PC-9 (cell line): ENCODE results near the gene ST13. TPM values are rescaled to one million over a fixed set of nuclear protein-coding genes. Genes with fewer than 3 reads are reported as not detected.
"Not testable (repeated sequence)": the region's sequence is repeated elsewhere in the genome, so short reads cannot be mapped to it uniquely, and the experiment has no call there.

Experiments
- BruUV-seq: library from RNA; stranded (reverse); fragments of 400-500 nt; replicated peaks from 2 replicates; lab custom pipeline; 2021; lab: Mats Ljungman, UMichigan
- CTCF ChIA-PET: fragments of 300-600 bp; sonication (Branson Sonifier 250); formaldehyde crosslinking; loops from one replicate; lab custom pipeline; 2022; ENCODE audit warnings: antibody characterized with exemption; lab: Charles Lee
- POLR2A ChIA-PET: fragments of 300-600 bp; sonication (Branson Sonifier 250); formaldehyde crosslinking; loops from one replicate; lab custom pipeline; 2022; ENCODE audit warnings: antibody characterized with exemption; ENCODE audit not compliant: unreplicated experiment; lab: Charles Lee
- DNase-seq, 2 experiments: peaks; one replicate each; pipeline versions ENCODE4 v3.0.0 to v3.0.0-alpha.2; 2015 to 2022; ENCODE audit warnings: mixed read lengths in 1 of 2
- H2AFZ ChIP-seq: fragments of 200-600 bp; sonication (generic); 2 replicates; pipeline ENCODE4 v1.8.1; 2017; ENCODE audit warnings: antibody characterized with exemption
- H3F3A ChIP-seq: fragments of 200-600 bp; sonication (generic); 2 replicates; pipeline ENCODE4 v1.8.1; 2017; ENCODE audit warnings: antibody characterized with exemption, mild to moderate bottlenecking, low read depth; ENCODE audit not compliant: insufficient read depth
- H3K27ac ChIP-seq: fragments of 200-600 bp; sonication (generic); 2 replicates; pipeline ENCODE4 v1.6.1; 2016; ENCODE audit warnings: mixed run types
- H3K27me3 ChIP-seq: fragments of 200-600 bp; sonication (generic); 2 replicates; pipeline ENCODE4 v1.6.1; 2016; ENCODE audit warnings: low read depth, mixed run types; ENCODE audit not compliant: insufficient read depth
- H3K36me3 ChIP-seq: fragments of 200-600 bp; sonication (generic); 2 replicates; pipeline ENCODE4 v1.6.1; 2016; ENCODE audit warnings: low read depth, mixed run types
- H3K4me1 ChIP-seq: fragments of 200-600 bp; sonication (generic); replicated peaks from 2 replicates; pipeline ENCODE4 v1.6.1; 2016; ENCODE audit warnings: mixed run types; ENCODE audit not compliant: insufficient read depth
- H3K4me2 ChIP-seq: fragments of 200-600 bp; sonication (generic); 2 replicates; pipeline ENCODE4 v1.6.1; 2017; ENCODE audit warnings: mixed run types
- H3K4me3 ChIP-seq: fragments of 200-600 bp; sonication (generic); 2 replicates; pipeline ENCODE4 v1.6.1; 2016; ENCODE audit warnings: mixed run types
- H3K79me2 ChIP-seq: fragments of 200-600 bp; sonication (generic); 2 replicates; pipeline ENCODE4 v1.6.1; 2017; ENCODE audit warnings: low read depth, mixed run types
- H3K9me2 ChIP-seq: fragments of 200-600 bp; sonication (generic); 2 replicates; pipeline ENCODE4 v1.8.1; 2017; ENCODE audit warnings: mild to moderate bottlenecking; ENCODE audit not compliant: insufficient read depth
- H3K9me3 ChIP-seq: fragments of 200-600 bp; sonication (generic); 2 replicates; pipeline ENCODE4 v1.8.1; 2016; ENCODE audit warnings: low read depth; ENCODE audit not compliant: insufficient read depth
- H4K20me1 ChIP-seq: fragments of 200-600 bp; sonication (generic); 2 replicates; pipeline ENCODE4 v1.8.1; 2017; ENCODE audit not compliant: insufficient read depth
- EZH2 ChIP-seq: fragments of 200-600 bp; sonication (generic); IDR thresholded peaks from 2 replicates; pipeline ENCODE4 v1.8.0; 2017; ENCODE audit warnings: antibody characterized with exemption, low read depth
- intact Hi-C: fragments of 100-400 bp; cut with micrococcal nuclease; formaldehyde crosslinking; loops from one replicate; pipeline ENCODE4 v1.10.0; 2022; ENCODE audit not compliant: unreplicated experiment
- total RNA-seq: library from RNA; stranded (reverse); gene quantifications from 2 replicates; pipeline ENCODE4 v1.2.3, GENCODE V29; 2021
- TF ChIP-seq, protein P1 (sequence below): fragments of 200-600 bp; sonication (generic); conservative IDR thresholded peaks from 2 replicates; pipeline ENCODE4 v1.6.1; 2017; ENCODE audit warnings: mixed run types, antibody characterized with exemption, mild to moderate bottlenecking, moderate library complexity

Gene ST13
- total RNA-seq, 1 experiment from 2014 or later, result 285 TPM

DNA sequence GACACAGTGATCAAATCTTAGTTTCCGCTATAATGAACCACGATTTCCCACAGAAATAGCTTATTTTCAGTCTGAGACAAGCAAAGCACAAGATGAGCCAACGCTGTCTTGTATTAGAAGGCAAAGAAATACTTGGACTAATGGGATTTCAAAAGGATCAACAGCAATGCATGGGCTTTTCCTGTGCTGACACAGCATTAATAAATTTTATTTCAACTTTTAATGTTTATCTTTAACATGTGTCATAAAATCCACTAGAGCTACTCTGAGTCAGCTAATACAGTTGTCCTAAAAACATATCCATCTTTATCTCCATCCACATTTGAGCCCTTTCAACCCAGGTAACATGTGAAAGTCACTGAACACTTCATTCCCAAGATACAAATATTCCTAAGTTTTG, 21.8 kb downstream of the ST13 start:
- POLR2A ChIA-PET, result no interaction called here
- no peaks in the 10 kb centered on the region for H3K27me3 ChIP-seq
- H3K9me2 ChIP-seq, result no peaks in the 10 kb centered on the region
- H4K20me1 ChIP-seq, result peaks cover 55% of the 10 kb centered on the region
- H3F3A ChIP-seq, result peaks cover 54% of the 10 kb centered on the region; the same call in 1 of the 2 replicates
- H3K9me3 ChIP-seq, result no peaks in the 10 kb centered on the region
- BruUV-seq, result no TSS peak
- H2AFZ ChIP-seq, result no peak overlapping the region
- peaks cover 29% of the 10 kb centered on the region for H3K79me2 ChIP-seq
- H3K36me3 ChIP-seq, result peaks cover 80% of the 10 kb centered on the region
- TF ChIP-seq EZH2, result no peak
- TF ChIP-seq, protein P1, sequence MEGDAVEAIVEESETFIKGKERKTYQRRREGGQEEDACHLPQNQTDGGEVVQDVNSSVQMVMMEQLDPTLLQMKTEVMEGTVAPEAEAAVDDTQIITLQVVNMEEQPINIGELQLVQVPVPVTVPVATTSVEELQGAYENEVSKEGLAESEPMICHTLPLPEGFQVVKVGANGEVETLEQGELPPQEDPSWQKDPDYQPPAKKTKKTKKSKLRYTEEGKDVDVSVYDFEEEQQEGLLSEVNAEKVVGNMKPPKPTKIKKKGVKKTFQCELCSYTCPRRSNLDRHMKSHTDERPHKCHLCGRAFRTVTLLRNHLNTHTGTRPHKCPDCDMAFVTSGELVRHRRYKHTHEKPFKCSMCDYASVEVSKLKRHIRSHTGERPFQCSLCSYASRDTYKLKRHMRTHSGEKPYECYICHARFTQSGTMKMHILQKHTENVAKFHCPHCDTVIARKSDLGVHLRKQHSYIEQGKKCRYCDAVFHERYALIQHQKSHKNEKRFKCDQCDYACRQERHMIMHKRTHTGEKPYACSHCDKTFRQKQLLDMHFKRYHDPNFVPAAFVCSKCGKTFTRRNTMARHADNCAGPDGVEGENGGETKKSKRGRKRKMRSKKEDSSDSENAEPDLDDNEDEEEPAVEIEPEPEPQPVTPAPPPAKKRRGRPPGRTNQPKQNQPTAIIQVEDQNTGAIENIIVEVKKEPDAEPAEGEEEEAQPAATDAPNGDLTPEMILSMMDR, result no peak
- H3K4me3 ChIP-seq, result no peak overlapping the region
- intact Hi-C loops, result no loop called here
- no peak for DNase-seq
- H3K27ac ChIP-seq, result 0 out of 2 replicates have a peak overlapping the region, but pooled peaks have one; percentile 10
- H3K4me1 ChIP-seq, result no peaks in the 10 kb centered on the region
- CTCF ChIA-PET, result no interaction called here
- H3K4me2 ChIP-seq, result no peak overlapping the region

DNA sequence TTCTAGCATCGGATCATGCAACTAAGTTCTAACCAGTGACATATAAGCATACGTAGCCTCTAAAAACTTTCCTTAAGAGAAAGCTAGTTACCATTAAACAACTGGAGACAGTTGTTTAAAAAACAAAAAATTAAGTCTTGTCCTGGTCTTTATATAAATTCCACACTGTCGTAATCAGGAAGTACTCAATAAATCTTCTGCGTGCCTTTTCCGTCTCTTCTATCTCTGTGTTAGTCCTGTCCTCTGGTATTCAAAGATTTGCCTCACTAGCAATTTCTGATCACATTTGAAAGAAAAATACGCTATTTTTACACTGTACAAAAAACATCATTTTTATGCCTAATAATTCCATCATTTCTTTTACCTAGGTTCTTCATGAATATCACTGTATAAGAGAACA, 27.3 kb downstream of the ST13 start:
- no peaks in the 10 kb centered on the region for H3K9me3 ChIP-seq
- no TSS peak for BruUV-seq
- H2AFZ ChIP-seq, result no peak overlapping the region
- H3K4me3 ChIP-seq, result no peak overlapping the region
- H3K79me2 ChIP-seq, result no peaks in the 10 kb centered on the region
- peaks cover 50% of the 10 kb centered on the region; the same call in 1 of the 2 replicates for H3F3A ChIP-seq
- no peak for TF ChIP-seq EZH2
- TF ChIP-seq, protein P1, result no peak
- H3K4me1 ChIP-seq, result no peaks in the 10 kb centered on the region
- H3K27me3 ChIP-seq, result no peaks in the 10 kb centered on the region
- CTCF ChIA-PET, result no interaction called here
- no peak overlapping the region for H3K4me2 ChIP-seq
- DNase-seq, result no peak
- H3K9me2 ChIP-seq, result no peaks in the 10 kb centered on the region
- POLR2A ChIA-PET, result no interaction called here
- peaks cover 77% of the 10 kb centered on the region for H3K36me3 ChIP-seq
- intact Hi-C loops, result no loop called here
- H3K27ac ChIP-seq, result no peak overlapping the region
- H4K20me1 ChIP-seq, result peaks cover 18% of the 10 kb centered on the region

DNA sequence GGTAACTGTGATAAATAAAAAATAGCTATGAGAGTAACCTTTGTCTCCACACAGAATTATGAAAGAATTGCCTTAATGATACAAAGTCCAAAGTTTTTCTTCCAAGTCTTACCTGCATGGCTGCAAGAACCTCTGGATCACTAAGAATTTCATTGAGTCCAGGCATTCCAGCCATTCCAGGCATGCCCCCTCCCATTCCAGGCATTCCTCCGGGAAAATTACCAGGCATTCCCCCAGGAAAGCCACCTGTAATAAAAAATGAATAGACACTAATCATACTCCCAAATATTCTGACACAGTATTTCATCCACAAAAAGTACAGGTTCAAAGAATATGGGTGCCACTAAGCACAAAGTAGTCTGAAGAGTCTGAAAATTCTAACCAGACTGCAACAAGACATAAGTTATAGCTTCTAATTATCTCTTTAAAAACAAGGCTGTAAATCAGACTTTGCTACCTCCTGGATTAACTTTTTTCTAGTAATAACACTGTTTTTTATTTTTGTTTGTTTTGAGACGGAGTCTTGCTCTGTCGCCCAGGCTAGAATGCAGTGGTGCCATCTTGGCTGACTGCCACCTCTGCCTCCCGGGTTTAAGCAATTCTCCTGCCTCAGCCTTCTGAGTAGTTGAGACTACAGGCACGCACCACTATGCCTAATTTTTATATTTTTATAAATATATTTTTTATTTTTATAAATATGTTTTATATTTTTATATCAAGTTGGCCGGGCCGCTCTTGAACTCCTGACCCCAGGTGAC, 29.3 kb downstream of the ST13 start:
- no peak for DNase-seq

DNA sequence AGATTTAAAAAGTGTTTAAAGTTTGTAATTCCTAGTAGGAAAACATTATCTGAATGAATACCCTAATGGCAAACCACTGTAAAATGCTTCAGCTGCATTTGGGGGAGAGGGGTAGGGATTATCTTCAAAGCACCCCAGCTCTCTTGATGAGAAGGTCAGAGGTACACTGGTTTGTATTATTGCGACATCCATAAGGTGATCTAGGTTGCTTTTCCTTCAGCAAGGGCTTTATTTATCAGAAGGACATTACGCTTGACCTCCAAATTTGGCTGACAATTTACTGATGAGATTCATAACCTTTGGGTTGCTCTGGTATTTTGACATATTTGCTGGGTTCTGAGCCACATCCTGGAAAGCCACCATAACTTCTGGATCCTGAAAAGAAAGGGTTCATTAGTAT, 30.1 kb downstream of the ST13 start:
- H3K9me2 ChIP-seq, H3K9me3 ChIP-seq, CTCF ChIA-PET, DNase-seq, H4K20me1 ChIP-seq, H3K4me1 ChIP-seq, intact Hi-C loops, H2AFZ ChIP-seq, H3K4me2 ChIP-seq, H3K27me3 ChIP-seq, H3K4me3 ChIP-seq, H3K27ac ChIP-seq, H3K79me2 ChIP-seq, POLR2A ChIA-PET: not testable (repeated sequence)
- H3K36me3 ChIP-seq, result peaks cover 59% of the 10 kb centered on the region
- H3F3A ChIP-seq, result peaks cover 53% of the 10 kb centered on the region; the same call in 1 of the 2 replicates
- BruUV-seq, result TSS peak; percentile 44

More for the DNA sequence above, 29.3 kb downstream of the ST13 start:
- Histone ChIP-seq H3K4me1 (no peaks in the 10 kb centered on the region), H3K4me3 (no peak overlapping the region), H3K9me3 (no peaks in the 10 kb centered on the region), H3F3A (peaks cover 59% of the 10 kb centered on the region; the same call in 1 of the 2 replicates), H3K27me3 (no peaks in the 10 kb centered on the region), H2AFZ (no peak overlapping the region), H3K9me2 (no peaks in the 10 kb centered on the region), H3K27ac (no peak overlapping the region), H3K79me2 (no peaks in the 10 kb centered on the region), H3K36me3 (peaks cover 65% of the 10 kb centered on the region), H4K20me1 (peaks cover under 1% of the 10 kb centered on the region), H3K4me2 (no peak overlapping the region)
- POLR2A ChIA-PET, result no interaction called here
- TF ChIP-seq, protein P1, result no peak
- TF ChIP-seq EZH2, result no peak
- BruUV-seq, result no TSS peak
- CTCF ChIA-PET, result no interaction called here
- intact Hi-C loops, result no loop called here
